Ramos (cell line): ENCODE results near the gene PRKAR1A.
"Not testable (repeated sequence)": the region's sequence is repeated elsewhere in the genome, so short reads cannot be mapped to it uniquely, and the experiment has no call there.

Source experiments
- in situ Hi-C: fragments of 300-500 bp; cut with MboI; formaldehyde crosslinking; loops from one replicate; pipeline ENCODE4 v1.14.3; 2022; ENCODE audit warnings: low sequenced_read_pairs; ENCODE audit not compliant: unreplicated experiment

PRKAR1A gene

DNA sequence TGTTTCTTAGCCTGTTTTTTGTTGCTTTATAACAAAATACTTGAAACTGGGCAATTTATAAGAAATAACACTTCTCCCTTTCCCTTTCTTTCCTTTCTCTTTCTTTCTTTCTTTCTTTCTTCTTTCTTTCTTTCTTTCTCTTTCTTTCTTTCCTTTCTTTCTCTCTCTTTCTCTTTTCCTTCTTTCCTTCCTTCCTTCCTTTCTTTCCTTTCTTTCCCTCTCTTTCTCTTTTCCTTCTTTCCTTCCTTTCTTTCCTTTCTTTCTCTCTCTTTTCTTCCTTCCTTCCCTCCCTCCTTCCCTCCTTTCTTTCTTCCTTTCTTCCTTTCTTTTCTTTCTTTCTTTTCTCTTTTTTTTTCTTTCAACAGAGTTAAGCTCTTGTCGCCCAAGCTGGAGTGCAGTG lies 61.1 kb downstream of the PRKAR1A start:
- in situ Hi-C loops, result no loop called here

DNA sequence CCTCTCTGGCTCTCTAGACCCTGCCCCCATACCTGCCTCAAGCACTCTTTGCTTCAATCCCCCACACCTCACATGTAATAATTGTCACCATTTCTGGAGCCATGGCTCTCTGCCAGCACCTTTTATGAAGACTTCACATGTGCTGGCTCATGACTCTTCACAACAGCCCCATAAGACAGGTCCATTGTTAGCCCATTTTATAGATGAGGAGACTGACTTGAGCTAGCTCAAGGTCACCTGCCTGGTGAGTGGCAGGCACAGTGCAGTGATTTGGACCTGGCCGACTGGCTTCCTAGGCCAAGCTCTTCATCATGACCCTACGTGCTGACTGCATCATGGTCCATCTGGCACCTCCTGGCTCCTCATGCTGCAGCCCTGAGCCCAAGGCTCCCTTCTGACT lies 63.9 kb downstream of the PRKAR1A start:
- in situ Hi-C loops, result no loop called here

DNA sequence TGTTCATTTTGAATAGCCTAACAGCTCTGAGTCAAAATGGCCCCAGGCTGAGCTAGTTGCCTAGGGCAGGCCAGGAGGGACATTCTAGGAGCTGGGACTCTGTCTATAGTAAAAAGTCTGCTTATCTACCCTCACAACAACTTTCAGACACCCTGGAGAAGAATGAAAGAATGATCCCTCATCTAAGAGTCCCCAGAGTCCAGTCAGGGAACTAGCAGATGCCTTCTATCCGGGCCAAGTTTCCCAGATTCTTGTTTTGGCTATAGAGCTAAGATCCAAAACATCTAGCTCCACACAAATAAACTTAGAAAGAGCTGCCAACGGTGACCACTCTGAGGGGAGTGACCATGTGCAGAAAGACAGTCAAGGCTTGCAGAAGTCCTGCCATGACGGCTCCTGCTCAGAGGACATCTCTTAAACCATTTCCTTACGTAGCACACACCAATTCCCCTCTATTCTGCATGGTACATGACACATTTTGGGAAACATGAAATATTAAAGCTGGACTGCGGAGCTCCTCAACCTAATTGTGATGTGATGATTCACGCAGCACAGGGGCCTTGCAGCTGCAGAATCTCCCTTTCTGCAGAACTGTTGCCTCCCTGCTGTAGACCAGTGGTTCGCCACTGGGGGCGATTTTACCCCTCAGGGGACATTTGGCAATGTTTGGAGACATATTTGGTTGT lies 64.7 kb downstream of the PRKAR1A start:
- in situ Hi-C loops, result no loop called here

DNA sequence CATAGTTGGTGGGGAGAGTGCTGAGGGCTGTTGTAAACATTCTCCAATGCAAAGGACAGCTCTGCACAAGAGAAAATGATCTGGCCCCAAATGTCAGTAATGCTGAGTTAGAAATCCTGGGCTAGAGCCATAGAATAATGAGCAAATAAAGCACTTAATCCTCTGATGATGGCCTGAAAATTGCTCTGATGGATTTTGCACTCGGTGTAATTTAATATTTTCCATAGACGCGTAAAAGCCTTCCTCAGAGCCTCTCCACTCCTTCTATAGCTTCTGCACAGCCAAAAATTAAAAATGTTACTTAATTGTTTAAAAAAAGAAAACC lies 65.2 kb downstream of the PRKAR1A start:
- in situ Hi-C loops, result no loop called here

DNA sequence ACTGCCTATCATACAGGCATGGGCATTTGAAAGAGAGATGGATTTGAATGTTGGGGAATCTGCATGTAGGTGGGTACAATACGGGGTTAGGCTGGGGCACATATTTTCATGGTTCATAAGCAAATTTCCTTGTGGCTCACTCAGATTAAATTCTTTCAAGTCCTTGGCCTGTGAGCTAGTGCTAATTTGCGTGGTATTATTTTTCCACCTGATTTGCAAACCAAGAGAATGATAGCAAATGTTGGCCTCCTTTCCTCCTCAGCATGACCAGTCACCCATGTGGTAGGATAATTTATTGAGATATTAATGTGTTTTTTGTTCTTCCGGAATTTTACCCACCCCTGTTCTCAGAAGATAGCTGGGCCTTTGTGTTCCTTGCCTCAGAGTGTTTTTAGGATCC lies 66.0 kb downstream of the PRKAR1A start:
- in situ Hi-C loops, result no loop called here

DNA sequence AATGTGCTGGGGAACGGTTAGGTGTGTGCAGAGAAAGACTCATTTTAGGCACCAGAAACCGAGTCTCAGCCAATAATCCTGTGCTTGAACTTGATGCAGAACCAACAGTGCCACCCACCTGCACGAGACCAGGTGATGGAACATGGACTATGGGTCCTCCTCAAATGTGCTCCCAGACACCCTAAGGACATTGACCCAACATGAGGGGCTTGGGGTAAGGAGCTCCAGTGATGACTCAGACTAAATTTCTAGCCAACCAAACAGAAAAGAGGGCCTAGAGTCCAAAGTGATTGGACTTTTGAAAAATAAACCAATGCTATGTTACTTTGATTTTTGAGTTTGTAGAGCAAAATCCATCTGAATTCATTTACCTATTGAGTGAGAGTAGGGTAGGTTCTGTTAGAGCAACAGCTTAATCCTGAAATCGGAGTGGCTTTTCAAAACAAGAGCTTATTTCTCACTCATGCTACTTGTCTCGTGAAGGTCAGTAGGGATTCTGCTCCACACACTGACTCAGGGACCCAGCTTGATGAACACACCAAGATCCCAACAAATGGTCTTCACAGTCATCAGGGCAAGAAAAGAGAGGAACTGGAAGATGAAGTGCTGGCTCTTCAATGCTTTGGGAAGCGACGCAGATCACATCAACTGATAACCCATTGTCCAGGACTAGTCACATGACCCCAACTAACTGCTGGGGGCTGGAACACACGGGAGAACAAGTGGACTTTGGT lies 67.1 kb downstream of the PRKAR1A start:
- in situ Hi-C loops, result no loop called here

DNA sequence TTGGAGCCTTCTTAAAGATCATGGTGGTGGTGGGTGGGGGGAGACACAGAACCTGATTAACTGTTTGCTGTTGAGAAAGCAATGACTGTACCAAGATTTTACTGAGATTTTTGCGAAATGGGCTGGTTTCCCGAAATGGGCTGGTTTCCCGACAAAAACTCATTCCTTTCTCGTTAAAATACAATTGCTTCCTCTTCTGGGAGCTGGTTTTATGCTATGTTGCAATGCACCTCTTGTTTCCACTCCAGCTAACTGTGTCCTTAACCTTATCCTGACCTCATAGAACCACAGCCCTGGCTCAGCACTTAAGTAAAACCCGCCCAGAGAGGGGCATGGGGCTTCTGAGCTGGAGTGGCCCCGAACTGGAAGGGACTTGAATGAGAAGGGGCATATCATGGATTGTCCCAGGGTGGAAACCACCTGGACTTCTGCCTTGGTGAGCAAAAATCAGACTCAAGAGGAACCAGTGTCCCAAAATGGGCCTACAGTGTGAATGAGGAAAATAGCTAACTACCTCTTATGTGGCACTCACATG lies 68.1 kb downstream of the PRKAR1A start:
- in situ Hi-C loops, result no loop called here

DNA sequence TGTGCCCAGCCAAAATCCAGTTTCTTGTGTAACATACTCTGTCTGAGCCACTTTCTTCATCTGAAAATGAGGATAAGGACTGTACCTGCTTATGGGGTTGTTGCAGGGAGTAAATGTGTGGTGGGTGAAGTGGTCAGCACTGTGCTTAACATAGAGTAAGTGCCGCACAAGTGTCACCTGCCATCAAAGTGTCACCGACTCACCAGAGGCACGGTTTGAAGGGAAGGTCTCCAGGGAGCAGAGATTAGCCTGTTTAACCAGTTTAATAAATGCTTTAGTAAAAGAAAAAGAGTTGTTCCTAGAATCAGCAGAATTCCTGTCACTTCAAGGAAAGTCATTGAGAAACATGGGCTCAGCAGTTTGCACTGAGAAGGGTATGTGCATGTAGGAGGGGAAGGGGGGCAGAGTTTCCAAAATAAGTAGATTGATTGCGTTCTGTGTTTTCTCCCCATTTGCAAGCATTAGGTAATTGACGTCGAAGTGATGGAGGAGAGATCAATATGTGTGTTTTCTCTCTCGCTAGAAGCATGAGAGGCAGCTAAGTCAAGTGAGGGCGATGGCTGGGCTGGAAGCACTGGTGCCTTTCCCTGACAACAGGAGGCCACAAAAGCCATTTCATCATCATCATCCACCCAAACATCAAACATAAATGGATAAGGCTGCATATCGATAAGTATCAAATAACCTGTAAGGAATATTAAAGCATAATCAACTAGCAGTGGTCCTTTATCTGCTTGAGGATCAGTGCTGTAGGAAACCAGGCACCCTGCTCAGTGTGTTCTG lies 69.8 kb downstream of the PRKAR1A start:
- in situ Hi-C loops, result no loop called here

DNA sequence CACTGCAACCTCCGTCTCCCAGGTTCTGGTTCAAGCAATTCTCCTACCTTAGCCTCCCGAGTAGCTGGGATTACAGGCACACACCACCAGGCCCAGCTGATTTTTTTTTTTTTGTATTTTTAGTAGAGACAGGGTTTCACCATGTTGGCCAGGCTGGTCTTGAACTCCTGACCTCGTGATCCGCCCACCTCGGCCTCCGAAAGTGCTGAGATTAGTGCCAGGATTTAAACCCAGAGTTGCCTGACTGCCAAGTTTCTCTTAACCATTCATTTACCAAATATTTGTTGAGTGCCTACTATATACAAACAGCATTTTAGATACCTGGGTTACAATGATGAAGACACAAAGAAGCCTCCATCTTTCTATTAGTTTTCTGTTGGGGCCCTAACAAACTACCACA lies 70.6 kb downstream of the PRKAR1A start:
- in situ Hi-C loops, result not testable (repeated sequence)

DNA sequence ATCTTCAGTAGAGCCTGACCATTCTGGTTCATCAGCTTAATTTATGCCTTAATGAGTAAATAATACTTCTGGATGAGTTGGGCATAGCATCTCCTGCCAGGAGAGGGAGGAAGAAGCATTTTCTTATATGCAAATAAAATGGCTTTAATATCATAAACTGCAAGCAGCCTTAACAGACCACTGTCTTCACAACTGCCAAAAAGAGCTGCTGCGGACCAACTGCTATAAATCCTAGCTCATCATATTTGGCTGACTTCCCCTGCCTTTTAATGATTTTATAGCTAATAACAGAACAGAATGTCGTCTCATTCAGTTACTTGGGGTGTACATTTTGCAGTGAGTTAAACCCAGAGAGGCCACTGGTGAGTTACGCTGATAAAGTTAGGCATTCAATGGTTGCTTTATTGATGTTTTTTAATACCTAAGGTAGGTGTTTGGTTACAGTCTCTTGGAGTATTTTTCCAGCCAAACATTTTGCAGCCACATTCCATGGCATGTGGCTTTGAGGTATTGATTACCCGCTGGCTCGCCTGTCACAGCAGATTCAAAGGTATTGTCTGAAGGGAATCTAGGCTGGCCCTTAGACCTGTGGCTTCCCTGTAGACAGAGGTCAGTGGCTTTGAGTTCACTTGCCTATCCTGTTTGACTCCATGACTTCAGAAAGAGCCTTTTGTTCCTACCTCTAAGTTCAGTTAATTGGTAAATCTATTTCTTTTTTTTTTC lies 72.5 kb downstream of the PRKAR1A start:
- in situ Hi-C loops, result no loop called here

DNA sequence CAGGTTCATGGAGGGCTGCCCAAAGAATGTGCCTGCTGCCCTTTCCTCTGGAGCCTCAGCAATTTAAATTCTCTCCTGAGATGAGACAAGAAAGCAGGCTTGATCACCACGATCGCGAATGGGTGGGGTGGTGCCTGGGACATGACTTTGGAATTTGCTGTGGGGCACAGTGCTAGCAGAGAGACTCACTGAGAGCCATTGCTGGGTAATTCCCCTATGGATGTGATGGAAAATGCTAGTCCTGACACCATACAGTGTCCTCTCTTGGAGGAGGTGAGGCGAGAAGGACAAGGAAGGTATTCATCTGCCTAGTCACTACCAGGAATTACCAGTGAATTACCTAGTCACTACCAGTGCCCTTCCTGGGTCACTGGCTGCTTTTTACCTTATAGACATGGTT lies 73.4 kb downstream of the PRKAR1A start:
- in situ Hi-C loops, result no loop called here

DNA sequence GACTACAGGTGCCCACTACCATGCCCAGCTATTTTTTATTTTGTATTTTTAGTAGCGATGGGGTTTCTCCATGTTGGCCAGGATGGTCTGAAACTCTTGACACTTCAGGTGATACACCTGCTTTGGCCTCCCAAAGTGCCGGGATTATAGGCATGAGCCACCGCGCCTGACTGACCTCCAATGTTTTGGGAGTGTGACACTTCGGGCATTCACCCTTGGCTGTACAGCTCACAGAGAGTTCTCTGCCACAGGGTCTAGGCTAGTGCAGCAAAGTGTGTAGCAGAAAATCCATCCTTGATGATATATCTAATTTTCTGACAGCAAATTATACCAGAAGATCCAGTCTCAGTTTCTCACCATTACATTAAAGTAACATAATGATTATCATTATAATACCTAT lies 74.8 kb downstream of the PRKAR1A start:
- in situ Hi-C loops, result no loop called here

DNA sequence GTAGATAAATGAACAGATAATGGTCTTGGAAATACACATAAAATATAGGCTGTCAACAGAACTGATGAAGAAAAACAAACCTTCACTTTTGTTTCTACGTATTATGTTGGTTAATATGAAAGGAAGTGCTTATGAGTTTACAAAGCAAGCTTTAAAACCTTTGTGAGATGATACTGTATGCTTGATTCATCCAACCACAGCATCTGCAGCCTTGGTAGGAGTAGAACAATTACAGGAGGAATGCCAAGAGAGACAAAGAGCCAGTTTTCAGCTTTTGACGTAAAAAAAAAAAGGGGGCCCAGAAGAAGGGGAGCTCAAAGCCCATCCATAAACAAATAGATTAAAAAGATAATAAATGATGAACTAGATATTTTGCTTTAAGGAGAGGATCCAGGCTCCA lies 75.6 kb downstream of the PRKAR1A start:
- in situ Hi-C loops, result no loop called here

DNA sequence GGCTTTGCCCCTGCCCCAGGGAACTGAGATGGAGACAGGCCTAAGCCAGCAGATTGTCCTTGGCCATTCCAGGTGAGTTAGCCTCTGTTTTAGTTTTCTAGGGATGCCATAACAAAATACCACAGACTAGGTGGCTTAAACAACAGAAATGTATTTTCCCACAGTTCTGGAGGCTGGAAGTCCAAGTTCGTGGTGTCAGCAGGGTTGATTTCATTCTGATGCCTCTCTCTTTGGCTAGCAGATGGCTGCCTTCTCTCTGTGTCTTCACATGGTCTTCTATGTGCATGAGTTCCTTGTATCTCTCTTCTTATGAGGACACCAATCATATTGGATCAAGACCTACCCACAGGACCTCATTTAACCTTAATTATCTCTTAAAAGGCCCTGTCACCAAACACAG lies 76.1 kb downstream of the PRKAR1A start:
- in situ Hi-C loops, result no loop called here

DNA sequence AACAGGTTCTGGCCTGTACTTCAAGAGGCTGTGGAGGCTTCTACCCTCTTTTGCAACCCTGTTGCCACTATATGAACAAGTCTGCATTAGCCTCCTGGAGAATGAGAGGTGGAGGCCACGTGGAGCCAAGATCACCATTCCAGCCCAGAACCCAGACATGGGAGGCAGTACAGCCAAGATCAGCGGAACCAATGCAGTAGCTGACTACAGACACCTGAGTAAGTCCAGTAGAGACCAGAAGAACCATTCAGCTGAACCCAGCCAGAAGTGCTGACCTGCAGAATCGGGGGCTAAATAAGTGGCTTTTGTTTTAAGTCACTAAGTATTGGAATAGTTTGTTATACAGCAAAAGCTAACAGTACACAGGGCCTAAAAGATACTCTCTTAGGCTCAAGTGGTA lies 76.9 kb downstream of the PRKAR1A start:
- in situ Hi-C loops, result no loop called here

DNA sequence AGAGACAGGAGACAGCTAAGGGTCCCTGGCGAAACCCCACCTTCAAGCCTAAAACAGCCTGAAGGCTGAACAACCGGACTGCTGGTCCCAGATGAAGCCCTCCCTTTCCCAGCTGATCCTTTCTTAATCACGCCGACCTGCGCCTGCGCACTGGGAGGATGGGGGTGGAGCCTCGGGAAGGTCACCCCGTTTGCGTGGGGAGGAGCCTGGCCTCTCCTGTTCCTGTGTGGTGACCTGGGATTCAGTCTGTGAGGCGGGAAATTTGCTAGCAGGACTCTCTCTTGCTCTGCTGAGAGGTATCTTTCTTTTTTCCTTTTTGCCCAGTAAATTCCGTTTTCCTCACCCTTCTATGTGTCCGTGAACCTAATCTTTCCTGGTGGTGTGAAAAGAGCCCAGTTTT lies 79.4 kb downstream of the PRKAR1A start:
- in situ Hi-C loops, result no loop called here

DNA sequence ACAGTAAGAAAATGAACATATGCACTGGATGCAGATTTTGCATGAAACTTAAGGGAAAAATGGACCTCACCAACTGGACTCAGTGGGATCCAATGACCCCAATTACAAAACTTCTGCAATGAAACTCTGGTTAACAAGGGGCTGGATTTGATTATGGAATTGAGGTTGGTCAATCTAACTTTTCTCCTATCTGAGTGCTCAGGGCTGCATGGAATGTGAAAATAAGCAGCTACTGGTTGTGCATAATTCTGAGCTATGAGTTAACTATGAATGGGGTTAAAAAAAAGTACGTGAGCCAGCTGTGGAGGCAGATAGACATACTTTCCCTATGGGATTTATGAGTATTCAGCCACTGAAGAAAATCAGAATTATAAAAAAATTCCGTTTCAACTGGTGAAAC lies 79.8 kb downstream of the PRKAR1A start:
- in situ Hi-C loops, result no loop called here

DNA sequence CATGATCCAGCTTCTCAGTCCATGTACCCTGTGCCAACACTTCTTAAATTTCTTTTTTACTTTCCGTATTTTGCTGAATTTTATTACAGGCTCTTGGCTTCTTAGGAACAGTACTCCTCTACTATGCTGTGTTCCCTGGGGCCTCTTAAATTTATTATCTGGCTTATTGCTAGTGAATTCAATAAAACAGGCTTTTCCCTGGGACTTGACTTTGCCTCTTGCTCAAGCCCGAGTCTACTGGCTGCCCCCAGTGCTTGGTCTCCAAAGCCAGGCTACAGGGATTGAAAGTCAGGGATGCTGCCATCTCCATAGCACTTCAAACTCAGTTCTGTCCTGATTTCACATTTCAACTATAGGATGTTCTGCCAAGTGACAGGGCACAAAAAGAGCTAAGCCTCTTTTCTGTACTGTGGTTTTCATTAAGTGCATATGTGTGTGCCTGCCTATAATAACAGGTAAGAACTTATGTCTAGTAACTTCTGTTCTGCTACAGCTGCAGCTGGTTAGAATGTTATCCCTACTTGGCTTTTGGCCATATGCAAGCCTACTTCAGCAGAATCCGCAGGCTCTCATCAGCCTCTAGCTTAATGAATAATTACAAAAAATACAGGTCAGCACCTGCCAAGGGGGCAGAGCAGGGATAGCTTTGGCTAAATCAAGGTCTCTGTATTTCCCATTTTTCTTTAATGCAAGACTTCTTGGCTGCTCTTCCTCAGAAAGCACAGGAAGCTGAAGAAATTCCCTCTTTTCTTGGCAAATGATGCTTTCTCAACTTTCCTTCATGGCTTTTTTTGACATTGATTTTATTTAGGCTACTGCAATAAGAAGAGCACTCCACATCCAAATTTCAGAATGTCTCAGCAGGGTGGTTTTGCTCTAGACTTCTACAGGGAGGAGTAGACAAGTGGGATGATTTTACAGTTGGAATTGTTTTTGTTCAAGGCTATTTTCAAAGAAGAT lies 80.7 kb downstream of the PRKAR1A start:
- in situ Hi-C loops, result no loop called here

DNA sequence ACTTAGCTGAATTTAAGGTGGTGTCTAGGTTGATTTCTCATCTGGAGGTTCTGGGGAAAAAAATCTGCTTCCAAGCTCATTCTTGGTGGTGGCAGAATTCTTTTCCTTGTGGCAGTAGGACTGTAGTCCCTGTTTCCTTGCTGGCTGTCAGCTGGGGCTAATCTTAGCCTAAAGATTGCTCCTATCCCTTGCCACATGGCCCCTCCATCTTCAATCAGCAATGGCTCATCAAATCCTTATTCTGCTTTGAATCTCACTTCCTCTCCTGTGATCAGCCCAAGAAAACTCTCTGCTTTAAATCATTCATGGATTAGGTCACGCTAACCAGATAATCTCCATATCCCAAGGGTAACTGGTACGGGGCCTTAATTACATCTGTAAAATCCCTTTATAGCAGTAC lies 82.3 kb downstream of the PRKAR1A start:
- in situ Hi-C loops, result no loop called here

DNA sequence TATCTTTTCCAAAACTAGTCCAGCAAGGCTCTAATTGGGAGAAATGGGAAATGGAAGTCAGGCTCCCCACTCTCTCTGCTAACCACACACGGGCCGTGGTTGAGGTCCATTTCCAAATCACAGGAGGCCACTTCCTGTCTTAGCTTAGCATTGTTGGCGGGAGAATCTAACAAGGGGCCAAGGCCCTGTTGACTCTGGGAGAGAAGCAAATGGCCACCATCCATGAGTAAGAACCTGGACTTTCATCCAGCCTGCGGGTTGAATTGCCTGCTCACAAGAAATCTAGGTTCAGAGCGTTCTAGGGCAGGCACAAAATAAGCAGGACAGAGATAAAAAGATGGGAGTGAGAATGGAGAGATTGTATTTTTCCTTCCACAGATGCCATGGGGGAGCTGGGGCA lies 83.3 kb downstream of the PRKAR1A start:
- in situ Hi-C loops, result no loop called here
